HS-5 (cell line): ENCODE results near the gene CDH22.

Source experiments
- DNase-seq: peaks from one replicate; pipeline ENCODE4 v3.0.0-alpha.2; 2012; ENCODE audit warnings: low read depth

The CDH22 gene

DNA sequence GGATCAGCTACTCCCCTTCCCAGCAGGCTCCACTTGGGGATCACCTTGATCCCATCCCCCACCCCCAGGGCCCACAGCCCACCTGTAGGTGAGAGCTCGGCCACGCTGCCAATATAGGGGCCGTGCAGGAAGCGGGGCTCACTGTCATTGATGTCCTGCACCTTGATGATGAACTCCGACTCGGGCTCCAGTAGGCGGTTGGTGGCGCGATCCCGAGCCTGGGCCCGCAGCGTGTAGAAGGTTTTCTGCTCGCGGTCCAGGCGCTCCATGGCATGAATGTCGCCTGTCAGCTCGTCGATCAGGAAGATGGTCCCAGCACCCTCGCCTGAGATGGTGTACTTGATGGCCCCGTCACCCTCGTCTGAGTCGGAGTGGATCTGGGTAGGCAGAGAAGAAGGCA is 67.4 kb downstream of the CDH22 start:
- no peak for DNase-seq

DNA sequence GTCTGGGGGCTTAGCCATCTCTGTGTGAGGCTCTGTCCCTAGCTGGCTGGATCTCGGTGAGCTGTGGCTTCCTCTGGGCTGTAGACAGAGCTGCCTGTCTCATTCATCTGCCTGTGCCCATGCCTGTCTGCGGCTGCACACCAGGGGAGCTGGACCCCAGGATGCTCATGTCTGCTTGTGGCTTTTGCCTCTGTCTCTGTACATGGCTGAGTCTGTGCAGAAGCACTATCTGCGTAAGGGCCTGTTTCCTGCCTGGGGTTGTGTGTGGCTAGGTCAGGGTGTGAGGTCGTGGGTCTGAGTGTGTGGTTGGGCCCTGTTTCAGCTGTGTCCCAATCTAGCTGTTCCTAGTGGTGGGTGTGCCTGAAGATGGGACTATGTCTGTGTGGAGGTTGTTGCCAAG is 68.2 kb downstream of the CDH22 start:
- DNase-seq: no peak

DNA sequence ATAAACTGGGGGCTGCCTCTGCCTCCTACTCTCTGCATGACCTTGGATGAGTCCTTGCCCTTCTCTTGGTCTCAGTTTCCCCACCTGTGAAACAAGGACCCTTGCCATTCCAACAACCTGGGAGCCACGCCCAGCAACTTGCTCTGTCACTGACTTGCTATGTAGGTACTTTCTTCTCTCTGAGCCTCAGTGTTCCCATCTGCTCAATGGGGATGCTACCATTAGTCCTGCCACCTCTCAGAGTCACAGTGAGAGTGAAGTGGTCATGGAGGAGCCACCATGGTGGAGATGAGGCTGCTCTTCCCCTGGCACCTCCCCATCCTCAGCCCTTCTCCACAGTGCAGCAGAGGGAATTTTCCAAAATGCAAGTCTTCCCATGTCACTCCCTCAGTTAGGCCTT is 70.6 kb downstream of the CDH22 start:
- no peak for DNase-seq

DNA sequence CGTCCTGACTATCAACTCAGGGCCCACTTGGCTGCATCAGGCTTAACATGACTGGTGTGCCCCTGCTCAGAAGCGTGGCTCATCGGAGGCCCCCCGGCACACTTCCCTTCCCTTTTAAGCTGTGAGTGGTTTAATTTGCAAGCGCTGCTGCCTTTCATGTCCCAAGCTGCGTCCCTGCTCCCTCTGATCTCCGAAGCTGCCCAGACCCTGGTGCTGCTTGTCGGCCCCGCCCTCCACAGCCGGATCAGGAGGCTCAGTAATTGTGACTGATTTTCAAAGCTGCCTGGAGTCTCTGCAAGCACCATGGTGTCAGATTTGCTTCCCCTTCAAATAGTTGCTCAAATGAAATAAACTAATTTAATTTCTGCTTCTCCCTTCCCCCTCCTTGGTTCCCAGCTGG is 71.1 kb downstream of the CDH22 start:
- DNase-seq: no peak

DNA sequence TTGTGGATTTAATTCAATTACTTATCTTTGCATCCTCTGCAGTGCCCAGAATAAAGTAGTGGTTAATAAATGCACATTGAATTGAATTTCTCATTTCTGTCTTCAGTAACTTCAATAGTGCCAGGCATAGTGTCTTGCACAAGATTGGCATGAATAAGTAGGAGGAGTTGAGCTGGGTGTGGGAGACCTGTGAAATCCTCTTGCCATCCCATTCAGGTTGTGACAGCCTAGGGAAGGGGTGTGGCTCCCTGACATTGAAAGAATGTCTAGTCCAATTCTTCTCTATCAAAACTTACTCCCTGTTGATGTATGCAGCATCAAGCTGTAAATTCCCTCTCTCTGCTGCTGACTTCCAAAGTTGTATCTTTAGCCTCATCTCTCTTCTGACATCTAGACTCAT is 73.2 kb downstream of the CDH22 start:
- no peak for DNase-seq

DNA sequence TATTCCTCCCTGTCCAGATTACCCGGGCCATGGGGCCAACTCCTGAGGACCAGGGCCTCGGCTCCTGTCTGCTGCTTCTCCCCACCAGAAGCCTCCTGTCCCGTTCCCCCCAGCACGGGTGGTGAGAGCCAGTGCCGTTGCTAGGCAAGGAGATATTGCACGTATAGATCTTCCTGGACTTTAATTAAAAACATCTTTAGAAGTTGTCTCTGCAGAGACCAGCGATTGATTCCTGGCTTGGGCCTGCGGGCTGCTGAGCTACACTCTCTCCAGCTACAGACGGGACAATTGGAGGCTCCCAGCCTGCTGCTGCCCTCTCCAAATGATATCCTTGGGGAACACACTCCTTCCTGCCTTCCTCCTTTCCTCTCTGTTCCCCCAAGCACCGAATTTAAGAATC is 74.6 kb downstream of the CDH22 start:
- DNase-seq: no peak

DNA sequence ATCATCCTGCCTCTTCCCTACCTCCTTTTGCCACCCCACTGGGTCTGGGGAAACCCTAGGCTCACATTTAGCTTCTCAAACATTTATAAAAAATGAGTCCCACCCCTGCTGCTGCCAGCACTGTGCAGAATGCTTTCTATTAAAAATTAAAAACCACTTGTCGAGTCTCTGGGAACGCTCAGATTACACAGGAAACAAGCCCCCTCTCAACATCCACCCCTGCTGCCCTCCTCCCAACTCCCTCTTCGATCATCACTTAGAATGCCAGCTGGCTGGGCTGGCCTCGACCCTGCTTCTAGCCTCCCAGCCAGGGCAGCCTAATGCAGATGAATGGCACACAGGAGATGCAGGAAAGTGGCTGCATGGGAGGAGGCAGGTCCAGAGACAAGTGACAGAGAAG is 75.8 kb downstream of the CDH22 start:
- no peak for DNase-seq

DNA sequence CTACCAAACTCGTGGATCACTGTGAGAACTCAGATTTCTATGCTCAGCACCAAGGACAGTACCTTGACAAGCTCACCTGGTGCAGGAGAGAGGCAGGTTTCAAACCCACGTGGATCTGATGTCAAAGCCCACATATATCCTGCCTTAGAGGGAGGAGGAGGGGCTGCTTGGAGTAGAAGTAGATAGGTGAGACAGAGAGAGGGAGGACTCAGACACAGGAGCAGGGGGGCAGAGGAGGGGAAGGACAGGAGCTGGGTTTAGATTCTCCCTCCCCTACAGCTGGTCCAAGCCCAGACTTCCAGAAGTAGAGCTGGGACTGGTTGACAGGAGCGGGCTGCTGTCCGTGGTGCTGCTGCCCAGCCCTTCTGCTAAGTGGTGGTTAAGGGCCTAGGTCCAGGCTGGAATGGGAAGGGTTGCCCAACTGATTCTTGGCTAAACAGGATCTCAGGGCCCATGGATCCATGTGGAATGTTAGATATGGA is 77.5 kb downstream of the CDH22 start:
- DNase-seq: no peak

DNA sequence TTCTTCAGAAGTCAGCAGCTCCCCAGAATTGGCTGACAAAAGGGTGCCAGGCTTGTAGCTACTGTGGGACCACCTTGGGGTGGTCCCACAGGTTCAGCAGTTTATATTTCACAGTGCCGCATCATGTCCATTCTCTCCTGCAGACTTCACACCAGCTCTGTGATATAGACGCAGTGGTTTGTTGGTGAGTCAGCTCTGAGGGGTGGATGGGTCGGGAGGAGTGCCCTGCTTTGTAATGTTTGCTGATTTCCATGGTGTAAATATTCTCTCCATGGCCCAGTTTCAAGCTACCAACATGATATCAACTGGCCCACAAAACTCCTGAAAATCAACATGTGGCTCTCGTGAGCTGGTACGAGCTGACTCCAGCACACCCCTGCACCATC is 78.2 kb downstream of the CDH22 start:
- DNase-seq: no peak

DNA sequence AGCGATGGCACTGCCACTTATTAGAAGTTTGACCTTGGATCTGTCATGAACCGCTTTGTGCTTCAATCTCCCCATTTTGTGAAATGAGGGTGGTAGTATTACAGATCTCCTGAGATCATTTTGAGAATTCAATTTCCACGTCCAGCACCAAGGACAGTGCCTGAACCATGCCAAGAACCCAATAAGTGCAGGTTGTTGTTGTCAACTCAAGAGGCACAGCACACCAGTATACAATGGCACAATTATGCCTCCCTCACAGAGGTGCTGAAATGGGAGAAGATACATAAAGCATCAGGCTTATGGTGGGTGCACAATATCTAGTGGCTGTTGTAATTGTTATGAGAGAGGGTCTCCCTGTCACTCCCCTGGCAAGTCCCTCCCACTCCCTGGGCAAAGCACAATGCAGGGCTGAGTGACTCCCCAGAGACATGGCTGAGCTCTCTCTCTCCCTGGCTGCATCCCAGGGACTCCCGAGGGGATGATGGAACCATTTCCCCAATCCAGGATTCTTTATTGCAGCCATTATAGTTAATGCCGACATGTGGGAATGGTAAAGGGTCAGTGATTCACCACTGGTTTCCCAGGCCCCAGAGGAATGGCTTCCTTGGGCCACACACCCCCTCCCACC is 78.7 kb downstream of the CDH22 start:
- DNase-seq: no peak

DNA sequence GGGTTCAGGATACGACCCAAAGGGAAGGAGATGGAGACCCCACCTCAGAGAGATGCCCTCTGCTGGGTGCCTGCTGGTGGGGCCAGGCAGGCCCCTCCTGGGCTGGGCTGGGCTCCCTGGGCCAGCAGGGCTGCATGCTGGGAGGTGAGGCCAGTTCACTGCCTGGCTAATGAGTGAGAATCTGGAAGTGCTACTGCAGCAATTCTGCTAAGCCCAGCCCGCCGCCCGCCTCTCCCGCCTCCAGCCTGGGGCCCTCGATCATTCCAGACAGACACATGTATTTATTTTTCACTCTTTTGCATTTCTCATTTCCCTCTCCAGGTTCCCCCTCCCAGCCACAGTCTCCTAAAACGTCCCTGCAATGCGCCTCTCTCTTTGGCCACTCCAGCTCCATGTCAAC is 79.6 kb downstream of the CDH22 start:
- DNase-seq: no peak

DNA sequence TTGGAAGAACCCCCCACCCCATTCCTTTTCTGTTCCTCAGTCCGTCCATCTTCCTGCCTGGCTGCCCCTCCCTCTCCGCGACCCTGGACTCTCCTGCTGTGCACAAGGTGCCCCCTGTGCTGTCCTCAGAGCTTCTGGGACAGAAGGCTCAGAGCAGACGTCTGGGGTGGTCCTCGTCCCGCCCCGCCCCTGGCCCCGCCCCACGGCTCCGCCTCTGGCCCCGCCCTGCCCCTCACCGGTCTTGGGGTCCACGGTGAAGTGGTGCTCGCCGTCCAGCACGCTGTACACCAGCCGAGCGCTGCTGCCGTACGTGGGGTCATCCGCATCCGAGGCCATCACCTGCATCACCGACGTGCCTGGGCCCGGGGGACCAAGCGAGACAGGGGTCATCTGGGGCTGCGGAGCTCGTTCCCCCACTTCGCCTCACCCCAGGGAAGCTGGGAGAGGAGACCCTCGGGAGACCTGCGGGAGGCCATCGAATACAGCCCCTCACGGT is 81.0 kb downstream of the CDH22 start:
- no peak for DNase-seq

DNA sequence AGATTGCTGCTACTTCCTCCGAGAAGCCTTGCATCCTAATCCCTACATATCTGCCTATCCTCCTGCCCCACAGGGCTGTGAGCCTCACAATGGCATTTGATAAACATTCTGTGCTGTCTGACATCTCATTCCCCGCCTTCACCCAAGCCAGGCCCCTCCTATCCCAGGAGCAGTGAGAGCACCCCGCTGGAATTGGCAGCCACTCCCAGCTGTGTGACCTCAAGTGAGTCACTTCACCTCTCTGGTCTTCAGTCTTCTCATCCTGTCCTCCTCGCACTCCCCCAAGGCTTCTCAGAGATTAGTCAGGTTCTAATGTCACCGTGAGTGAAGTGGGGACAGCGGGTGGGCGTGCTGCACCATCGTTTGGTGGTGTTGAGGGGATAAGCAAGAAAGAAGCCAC is 81.7 kb downstream of the CDH22 start:
- DNase-seq: peak; percentile 49

DNA sequence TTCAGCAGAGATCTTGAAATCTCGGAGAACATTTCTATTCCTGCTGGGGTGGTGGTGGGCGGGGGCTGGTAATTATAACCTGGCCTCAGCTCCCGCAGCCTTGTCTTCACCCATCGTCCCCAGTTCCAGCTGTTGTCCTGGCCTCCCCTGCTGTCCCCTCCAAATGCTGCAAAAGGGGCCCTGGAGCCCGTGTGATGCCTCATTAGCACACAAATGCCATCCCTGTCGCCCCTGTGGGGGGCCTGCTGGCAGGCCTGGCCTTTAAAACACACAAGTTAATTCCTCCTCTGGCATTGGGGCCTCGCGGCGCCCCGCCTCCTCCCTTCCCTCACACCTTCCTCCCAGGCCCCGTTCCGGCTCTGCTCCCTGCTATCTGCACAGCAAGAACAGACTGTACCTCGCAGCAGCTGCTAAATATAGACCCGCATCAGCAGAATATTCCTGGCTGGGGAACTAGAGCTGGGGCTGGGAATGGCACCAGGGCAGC is 85.7 kb downstream of the CDH22 start:
- DNase-seq: no peak

DNA sequence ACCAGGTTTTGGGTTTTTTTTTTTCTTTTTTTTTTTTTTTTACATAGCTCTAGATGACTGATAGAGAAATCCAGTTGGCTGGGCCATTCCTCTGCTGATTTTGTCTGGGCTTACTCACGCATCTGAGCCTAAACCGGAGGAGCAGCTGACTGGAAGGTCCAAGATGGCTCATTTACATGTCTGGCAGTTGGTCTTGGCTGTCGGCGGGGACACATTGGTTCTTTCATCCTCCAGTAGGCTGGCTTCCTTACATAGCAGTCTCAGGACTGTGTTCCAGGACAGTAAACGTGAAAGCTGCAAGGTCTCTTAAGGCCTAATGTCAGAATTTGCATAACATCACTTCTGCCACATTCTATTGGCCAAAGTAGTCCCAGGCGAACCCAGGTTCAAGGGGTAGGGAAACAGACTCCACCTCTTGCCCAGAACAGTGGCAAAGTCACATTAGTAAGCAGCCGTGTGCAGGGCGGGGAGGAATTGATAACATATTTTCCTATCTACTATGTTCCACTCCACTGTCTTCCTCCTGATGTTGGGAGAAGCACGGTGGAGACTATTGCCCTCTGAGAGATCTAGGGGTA is 87.0 kb downstream of the CDH22 start:
- no peak for DNase-seq

DNA sequence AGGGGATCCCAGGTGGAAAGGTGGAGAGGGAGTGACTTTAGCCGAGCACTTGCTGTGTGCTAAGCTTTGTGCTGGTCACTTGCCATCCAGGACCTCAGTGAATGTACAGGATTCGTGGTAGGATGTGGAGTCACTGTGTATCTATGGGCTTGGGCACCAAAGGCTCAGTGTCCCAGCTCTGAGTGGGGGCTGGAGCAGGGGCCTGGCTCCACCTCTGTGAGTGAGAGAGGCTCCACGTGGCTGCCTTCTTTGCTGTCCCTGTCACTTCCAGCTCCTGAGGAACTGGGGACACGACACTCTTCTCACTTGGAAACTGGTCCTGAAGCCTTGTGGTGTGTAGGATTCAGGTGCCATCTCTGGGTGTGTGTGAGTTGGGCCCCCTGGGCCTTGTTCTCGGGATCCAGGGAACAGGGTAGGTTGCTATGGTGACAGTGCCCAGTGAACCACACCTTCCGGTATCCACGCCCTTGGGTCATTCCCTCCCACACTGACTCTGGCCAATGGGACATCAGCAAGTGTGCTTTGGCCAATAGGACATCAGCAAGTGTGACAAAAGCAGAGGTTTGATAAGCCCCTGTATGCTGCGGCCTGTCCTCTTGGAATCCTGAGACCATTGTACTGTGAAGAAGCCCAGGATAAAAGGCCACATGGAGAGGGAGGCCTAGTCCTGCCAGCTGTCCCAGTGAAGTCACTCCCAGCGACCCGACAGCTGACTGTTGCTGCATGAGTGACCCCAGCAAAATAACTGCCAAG is 87.7 kb downstream of the CDH22 start:
- no peak for DNase-seq

DNA sequence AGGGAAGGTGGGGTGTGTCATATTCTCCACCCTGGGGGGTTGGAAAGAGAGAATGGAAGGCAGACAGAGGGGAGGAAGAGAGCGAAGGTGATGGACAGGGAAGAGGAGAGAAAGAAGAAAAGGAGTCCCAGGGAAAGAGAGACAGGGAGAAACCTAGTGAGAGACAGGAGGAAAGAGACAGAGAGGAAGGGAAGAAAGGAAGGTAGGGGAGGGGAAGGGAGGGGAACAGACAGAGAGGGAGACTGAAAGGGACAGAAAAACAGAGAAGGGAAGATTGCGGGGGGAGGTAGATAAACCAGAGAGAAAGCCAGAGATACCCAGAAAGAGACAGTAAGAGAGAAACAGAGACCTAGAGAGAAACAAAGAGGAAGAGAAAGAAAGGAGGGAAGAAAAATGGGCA is 88.4 kb downstream of the CDH22 start:
- no peak for DNase-seq

DNA sequence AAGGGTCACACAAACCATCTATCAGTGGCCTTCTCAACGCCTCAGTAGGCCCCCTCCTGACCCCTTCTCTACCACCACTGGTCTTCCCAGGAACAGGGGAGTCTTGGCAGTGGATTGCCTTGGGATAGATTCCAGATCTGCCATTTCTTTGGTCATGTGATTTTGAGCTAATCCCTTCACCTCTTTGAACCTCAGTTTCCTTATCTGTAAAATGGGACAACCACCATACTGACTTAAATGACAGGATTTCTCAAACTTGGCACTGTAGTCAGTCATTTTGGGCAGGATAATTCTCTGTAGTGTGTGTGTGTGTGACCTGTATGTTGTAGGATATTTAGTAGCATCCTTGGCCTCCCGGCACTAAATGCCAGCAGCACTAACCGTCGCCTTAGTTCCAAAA is 89.1 kb downstream of the CDH22 start:
- no peak for DNase-seq

DNA sequence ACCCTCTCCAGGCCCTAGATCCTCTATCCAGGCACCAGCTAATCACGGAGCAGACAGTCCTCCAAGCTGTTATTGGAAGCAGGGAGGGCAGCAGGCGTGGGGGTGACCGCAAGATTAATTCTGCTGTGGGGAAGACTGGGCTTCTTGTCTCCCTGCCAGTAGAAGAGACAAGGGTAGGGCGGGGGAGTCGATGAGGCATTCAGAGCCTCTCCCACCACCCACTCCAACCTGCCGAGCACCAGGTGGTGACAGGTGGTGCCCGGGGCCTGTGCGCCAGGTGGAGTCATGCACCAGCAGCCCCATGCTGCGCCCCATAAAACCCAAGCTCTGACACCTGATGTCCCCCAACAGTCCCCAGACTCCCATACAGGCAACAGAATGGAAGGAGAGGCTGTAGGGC is 89.6 kb downstream of the CDH22 start:
- no peak for DNase-seq

DNA sequence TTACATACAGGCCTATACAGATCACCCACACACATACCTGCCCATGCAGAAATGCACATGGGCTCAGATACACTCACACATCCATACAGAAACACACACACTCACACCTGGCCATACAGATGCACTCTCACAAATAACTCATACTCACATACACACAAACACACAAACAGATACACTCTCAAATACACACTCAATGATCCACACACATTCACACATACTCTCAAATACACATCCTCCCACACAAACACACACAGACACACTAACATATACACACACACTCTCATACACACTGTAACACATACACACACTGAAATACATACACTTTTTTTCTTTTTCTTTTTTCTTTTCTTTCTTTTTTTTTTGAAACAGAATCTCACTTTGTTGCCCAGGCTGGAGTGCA is 90.7 kb downstream of the CDH22 start:
- DNase-seq: no peak

DNA sequence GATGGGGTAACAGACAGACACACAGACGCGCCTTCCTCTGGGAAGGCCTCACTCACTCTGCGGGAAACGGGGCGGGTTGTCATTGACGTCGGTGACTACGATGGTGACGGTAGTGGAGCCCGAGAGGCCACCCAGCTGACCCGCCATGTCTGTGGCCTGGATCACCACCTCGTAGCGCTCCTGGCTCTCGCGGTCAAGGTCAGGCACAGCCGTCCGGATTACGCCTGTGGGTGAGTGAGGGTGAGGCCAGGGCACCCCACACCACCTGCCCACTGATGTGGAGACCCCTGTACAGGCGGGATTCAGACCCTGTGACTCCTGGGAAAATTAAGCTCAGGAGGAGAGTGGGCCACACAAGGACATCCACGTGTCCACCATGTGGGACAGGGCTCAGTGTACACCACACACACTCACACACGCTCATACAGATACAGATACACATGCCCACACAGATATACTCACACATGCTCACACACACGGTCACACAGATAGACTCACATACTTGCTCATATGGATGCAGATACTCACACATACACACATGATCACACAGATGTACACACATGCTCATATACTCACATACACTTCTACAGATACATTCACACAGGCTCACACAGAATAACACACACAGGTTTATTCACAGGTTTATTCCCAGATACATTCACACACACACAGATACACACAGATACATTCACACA is 91.4 kb downstream of the CDH22 start:
- no peak for DNase-seq

DNA sequence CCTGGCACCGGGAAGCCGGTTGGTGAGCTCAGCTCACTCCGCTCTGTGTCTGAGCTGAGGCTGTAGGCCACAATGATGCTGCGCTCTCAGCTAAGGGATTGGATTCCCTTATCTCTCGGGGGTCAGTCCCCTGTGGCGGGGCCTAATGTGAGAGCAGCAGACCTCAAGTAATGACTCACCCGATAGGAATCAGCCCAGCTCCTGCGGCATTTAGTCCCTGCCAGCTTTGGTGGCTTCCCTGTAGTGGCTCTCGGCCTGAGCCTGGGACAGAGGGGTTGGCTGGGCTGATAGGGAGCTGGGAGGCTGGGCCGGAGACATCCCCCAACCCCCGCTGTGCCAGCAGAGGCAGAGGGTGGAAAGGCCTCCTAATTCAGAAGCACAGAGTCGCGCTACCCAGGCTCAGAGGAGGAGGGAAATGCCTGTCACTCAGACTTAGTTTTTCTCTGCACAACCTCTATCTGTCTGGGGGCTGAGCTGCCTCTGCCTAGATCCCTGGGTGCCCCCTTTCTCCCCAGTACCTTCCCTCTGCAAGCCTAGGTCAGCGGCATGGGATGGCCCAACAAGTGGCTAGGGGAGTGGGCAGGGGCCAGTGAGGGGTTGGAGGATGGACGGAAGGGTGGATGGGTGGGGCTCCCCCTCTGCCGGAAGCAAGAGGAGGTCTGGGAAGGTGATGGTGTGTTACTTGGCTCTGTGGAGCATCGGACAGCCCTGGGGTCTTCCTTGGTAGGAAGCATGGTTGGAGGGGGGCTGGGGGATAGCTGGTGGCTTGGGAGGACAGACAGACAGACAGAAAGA is 92.2 kb downstream of the CDH22 start:
- DNase-seq: peak; percentile 34
